Thyroid gland (tissue), 4 donors: ENCODE data around the gene WFDC12.

Experiments used
- POLR2A ChIP-seq, 2 donors: fragments of 450-650 bp; IDR thresholded peaks; one replicate each; pipeline ENCODE4 v1.6.1; 2017; ENCODE audit warnings: antibody characterized with exemption in 2 of 2, mild to moderate bottlenecking in 2 of 2, moderate library complexity in 1 of 2
- TF ChIP-seq, protein P1 (sequence below), 6 experiments: fragments of 200-600 bp in 3 of 6; fragments of 450-650 bp in 3 of 6; sonication (generic) in 3 of 6; IDR thresholded peaks; one replicate each; pipeline ENCODE4 v1.5.1; 2016 to 2019; ENCODE audit warnings: antibody characterized with exemption in 6 of 6, mild to moderate bottlenecking in 2 of 6, inconsistent platforms in 1 of 6, moderate library complexity in 1 of 6

DNA sequence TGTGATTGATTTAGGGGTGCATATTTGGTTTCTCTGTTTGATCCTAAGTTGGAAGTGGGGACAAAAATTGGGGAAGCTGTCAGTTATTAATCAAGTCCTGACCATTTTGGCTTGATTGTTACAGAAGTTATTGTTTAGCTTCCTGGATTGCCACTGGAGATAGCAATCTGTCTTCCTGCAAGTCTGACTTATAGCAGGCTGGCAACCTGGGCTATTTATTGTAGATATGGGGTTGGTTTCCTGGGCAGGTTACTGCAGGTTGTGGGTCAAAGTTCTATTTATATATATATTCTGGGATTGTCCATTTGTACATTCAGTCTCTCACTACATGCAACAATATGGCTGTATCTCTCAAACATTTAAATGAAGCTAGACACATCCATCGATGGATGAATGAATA is 41.1 kb downstream of the WFDC12 start:
- TF ChIP-seq, protein P1, sequence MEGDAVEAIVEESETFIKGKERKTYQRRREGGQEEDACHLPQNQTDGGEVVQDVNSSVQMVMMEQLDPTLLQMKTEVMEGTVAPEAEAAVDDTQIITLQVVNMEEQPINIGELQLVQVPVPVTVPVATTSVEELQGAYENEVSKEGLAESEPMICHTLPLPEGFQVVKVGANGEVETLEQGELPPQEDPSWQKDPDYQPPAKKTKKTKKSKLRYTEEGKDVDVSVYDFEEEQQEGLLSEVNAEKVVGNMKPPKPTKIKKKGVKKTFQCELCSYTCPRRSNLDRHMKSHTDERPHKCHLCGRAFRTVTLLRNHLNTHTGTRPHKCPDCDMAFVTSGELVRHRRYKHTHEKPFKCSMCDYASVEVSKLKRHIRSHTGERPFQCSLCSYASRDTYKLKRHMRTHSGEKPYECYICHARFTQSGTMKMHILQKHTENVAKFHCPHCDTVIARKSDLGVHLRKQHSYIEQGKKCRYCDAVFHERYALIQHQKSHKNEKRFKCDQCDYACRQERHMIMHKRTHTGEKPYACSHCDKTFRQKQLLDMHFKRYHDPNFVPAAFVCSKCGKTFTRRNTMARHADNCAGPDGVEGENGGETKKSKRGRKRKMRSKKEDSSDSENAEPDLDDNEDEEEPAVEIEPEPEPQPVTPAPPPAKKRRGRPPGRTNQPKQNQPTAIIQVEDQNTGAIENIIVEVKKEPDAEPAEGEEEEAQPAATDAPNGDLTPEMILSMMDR (IDR thresholded peaks at IDR 0.05), result no peak
- TF ChIP-seq POLR2A (IDR thresholded peaks at IDR 0.05), result no peak
